ENCODE data around the gene CD37.

CD37 gene

DNA sequence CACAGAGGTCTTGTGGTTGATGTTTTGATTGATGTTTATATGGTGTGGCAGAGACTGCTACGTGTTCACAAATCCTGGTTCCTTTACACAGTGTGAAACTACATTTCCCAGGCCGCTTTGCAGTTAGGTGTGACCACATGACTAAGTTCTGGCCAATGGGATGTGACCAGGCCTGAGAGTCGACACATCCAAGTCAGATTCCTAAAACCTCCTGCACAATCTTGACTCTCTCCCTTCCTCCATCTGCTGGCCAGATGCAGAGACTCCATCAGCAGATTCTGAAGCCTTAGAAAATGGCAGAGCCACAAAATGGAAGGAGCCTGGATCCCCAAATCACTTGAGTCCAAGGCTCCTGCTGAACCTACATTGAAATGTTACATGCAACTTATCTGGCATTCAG lies 12.6 kb downstream of the CD37 start:
- peaks cover 16% of the 10 kb centered on the region for H3K27me3 Mint-ChIP-seq
- H3K4me1 Mint-ChIP-seq (ENCODE audit: low read depth) = peaks cover 5% of the 10 kb centered on the region
- H3K4me3 Mint-ChIP-seq = no peak overlapping the region
- H3K36me3 Mint-ChIP-seq (ENCODE audit: low read depth) = no peaks in the 10 kb centered on the region
- no peak overlapping the region for H3K27ac Mint-ChIP-seq
- H3K9me3 Mint-ChIP-seq = no peaks in the 10 kb centered on the region
- intact Hi-C loops (cut with micrococcal nuclease) = no loop called here

DNA sequence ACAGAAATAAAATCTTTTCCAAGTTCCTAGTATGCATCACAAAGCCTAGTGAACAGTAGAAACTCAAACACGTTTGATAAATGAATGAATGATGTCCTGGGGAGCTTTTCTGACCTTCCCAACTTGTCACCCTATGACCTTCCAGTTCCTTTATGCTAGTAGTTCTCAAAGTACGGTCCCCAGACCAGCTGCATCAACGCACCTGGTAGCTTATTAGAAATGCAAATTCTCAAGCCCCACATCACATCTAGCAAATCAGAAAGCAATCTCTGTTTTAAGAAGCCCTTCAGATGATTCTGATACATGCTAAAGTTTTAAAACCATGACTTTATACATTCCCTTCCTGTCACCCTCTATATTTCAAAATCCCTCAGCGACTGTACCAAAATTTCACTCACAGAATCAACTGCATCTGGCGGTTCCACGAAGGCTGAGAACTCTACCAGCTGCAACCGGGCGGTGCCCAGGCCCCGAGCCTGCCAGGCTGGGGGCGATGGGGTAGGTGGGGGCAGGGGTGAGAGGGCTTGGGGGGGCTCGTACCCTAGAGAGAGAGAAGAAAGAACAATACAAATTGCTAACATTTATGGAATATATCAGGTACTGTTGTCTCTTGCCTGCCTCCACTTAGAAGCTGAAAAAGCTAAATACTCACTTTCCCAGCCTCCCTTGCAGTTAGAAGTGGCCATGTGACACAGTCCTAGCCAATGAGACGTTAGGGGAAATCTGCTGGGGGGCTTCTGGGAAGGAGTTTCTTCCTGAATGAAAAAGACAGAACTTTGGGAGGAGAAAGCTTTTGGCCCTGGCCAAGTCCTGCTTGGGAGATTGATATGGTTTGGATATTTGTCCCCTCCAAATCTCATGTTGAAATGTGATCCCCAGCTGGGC lies 13.3 kb downstream of the CD37 start:
- H3K4me1 Mint-ChIP-seq (ENCODE audit: low read depth) = peaks cover 5% of the 10 kb centered on the region
- intact Hi-C loops (cut with micrococcal nuclease) = no loop called here
- H3K27ac Mint-ChIP-seq = no peak overlapping the region
- H3K4me3 Mint-ChIP-seq = no peak overlapping the region
- no peaks in the 10 kb centered on the region for H3K36me3 Mint-ChIP-seq (ENCODE audit: low read depth)
- peaks cover 22% of the 10 kb centered on the region for H3K27me3 Mint-ChIP-seq
- H3K9me3 Mint-ChIP-seq = no peaks in the 10 kb centered on the region

DNA sequence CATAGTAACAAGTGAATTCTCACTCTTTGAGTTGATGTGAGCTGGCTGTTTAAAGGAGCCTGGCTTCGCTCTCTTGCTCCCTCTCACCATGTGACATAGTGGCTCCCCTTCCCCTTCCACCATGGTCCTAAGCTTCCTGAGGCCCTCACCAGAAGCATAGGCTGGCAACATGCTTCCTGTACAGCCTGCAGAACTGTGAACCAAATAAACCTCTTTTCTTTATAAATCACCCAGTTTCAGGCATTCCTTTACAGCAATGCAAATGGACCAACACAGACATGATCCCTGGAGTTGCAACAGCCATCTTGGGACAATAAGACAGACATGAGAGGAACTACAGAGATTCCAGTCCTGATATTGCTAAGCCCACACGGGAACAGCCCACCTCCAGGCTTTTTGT lies 14.4 kb downstream of the CD37 start:
- no peak overlapping the region for H3K27ac Mint-ChIP-seq
- peaks cover 5% of the 10 kb centered on the region for H3K4me1 Mint-ChIP-seq (ENCODE audit: low read depth)
- no peaks in the 10 kb centered on the region for H3K36me3 Mint-ChIP-seq (ENCODE audit: low read depth)
- H3K4me3 Mint-ChIP-seq = no peak overlapping the region
- H3K9me3 Mint-ChIP-seq = no peaks in the 10 kb centered on the region
- peaks cover 29% of the 10 kb centered on the region for H3K27me3 Mint-ChIP-seq
- intact Hi-C loops (cut with micrococcal nuclease) = no loop called here

DNA sequence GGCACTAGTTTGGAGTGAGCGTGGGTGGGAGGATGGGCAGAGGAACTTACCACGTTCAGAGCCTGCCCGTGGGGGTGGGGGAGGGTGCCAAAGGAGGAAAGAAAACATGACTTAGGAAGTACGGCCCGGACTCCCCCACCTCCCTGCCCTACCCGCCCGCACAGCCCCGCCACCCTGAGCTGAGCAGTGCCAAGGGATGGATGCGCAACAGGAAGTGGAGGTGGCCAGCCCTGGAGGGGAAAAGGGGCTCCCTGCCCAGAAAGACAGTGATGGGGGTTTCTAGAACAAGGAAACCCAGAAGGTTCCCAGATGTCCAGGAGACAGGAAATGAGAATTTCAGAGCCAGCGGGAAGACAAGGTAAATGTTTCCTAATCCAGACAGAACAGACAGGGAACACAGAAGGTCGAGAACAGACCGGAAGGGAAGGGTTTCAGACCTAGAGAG lies 20.7 kb downstream of the CD37 start:
- Mint-ChIP-seq H3K4me1 (ENCODE audit: low read depth) (peaks cover 26% of the 10 kb centered on the region), H3K9me3 (no peaks in the 10 kb centered on the region), H3K4me3 (peak overlapping the region; percentile 21), H3K36me3 (ENCODE audit: low read depth) (no peaks in the 10 kb centered on the region), H3K27ac (no peak overlapping the region), H3K27me3 (peaks cover 54% of the 10 kb centered on the region)
- intact Hi-C loops (cut with micrococcal nuclease) = no loop called here

DNA sequence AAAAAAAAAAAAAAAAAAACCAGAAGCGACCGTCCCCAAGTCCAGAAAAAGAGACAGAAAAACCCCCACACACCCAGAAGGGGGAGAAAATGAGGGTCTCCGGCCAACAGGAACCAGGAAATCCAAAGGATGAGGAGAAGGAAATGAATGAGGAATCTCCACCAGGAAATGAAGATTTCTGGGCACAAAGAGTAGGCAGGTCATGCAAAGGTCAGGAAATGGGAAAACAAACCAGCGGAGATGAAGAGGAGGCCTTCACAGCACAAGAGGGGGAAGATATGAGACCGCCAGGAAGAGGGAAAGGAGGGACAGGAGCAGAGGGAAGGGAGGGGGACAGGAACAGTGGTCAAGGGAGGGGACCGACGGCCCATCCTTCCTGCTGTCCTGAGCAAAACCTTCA lies 21.2 kb downstream of the CD37 start:
- H3K27ac Mint-ChIP-seq = no peak overlapping the region
- peaks cover 52% of the 10 kb centered on the region for H3K27me3 Mint-ChIP-seq
- H3K4me3 Mint-ChIP-seq = no peak overlapping the region
- no peaks in the 10 kb centered on the region for H3K9me3 Mint-ChIP-seq
- no peaks in the 10 kb centered on the region for H3K36me3 Mint-ChIP-seq (ENCODE audit: low read depth)
- H3K4me1 Mint-ChIP-seq (ENCODE audit: low read depth) = peaks cover 26% of the 10 kb centered on the region
- intact Hi-C loops (cut with micrococcal nuclease) = no loop called here

DNA sequence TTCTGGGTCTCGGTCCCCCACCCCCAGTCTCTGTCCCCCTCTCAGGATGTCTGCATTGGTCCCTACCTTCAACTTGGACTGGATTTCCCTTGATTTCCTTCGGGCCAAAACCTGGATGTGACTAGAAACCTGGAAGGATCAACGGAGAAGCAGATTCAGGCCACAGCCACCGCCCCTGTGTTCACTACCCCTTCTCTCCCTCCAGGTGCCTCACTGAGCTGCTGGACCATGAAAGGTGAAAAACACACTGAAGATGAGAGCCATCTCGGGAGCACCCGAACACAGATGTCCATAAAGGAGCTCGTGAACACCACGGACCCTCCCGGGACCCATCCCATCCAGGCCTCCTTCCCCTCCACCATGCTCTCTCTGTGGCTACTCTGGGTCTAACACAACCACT lies 22.0 kb downstream of the CD37 start:
- Mint-ChIP-seq H3K4me3 (no peak overlapping the region), H3K27ac (peak overlapping the region; percentile 36), H3K9me3 (no peaks in the 10 kb centered on the region), H3K27me3 (peaks cover 48% of the 10 kb centered on the region), H3K4me1 (ENCODE audit: low read depth) (peaks cover 26% of the 10 kb centered on the region), H3K36me3 (ENCODE audit: low read depth) (no peaks in the 10 kb centered on the region)
- intact Hi-C loops (cut with micrococcal nuclease) = no loop called here

DNA sequence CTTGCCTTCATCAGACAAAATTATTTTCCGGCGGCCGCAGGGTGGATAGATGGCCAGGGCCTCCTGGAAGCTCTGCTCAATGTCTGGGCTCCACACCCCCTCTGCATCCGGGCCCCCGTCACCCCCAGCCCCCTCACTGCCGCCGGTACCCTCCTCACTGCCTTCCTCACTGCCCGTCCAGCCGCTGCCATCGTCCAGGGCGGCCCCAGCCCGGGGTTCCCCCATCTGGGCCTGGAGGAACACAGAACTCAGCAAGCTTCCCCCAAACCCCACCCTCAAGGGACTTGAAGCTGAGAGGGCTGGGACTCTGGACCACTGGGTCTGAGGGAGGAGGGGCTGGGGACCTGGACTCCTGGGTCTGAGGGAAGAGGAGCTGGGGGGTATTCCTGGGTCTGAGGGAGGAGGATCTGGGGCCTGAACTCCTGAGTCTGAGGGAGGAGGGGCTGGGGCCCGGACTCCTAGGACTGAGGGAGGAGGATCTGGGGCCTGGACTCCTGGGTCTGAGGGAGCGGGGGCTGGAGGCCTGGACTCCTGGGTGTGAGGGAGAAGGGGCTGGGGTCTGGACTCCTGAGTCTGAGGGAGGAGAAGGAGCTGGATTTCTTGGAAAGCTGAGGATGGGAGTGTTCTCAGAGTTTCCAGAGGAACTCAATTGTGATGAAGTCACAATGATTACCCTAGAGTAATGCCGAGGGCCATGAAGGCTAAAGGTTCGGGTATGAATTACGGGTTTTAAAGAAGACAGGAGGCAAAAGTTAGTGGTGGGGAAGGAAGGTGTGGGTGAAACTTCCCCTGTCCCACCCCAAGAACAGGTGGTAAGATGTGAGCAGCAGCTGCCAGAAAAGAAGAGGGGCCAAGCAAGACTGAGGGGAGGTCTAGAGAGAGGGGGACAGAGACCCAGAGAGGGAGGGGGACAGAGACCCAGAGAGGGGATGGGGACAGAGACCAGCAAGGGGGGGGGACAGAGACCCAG lies 24.9 kb downstream of the CD37 start:
- Mint-ChIP-seq H3K27ac (peak overlapping the region; percentile 1), H3K4me1 (ENCODE audit: low read depth) (peaks cover 21% of the 10 kb centered on the region), H3K9me3 (no peaks in the 10 kb centered on the region), H3K4me3 (no peak overlapping the region), H3K27me3 (peaks cover 32% of the 10 kb centered on the region), H3K36me3 (ENCODE audit: low read depth) (no peaks in the 10 kb centered on the region)
- intact Hi-C loops (cut with micrococcal nuclease) = no loop called here

DNA sequence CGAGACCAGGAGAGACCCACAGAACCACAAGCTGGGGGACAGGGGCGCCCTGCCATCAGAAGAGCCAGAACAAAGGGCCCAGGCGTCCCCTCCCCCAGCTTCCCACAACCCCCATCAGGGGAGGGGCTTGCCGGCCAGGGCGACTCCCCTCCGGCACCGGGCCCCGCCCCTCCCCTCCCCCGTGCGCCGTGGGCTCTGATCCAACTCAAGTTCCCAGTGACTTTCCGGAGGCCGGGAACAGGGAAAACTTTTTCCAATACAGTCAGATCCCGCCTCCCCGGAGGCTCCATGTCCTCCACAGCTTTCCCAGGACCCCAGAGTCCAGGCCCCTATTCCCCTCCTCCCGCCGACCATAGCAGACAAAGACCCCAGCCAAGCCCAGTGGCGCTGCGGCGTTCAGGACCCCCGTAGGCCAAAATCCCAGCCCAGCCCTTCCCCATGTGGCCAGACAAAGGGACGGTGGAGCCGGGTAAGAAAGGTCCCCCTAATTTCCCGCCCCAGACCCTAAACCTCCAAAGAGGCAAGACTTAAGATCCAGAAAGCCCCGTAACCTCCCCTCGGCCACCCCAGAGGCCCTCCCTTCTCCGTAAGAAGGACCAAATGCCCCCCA lies 26.3 kb downstream of the CD37 start:
- no peak overlapping the region for H3K4me3 Mint-ChIP-seq

DNA sequence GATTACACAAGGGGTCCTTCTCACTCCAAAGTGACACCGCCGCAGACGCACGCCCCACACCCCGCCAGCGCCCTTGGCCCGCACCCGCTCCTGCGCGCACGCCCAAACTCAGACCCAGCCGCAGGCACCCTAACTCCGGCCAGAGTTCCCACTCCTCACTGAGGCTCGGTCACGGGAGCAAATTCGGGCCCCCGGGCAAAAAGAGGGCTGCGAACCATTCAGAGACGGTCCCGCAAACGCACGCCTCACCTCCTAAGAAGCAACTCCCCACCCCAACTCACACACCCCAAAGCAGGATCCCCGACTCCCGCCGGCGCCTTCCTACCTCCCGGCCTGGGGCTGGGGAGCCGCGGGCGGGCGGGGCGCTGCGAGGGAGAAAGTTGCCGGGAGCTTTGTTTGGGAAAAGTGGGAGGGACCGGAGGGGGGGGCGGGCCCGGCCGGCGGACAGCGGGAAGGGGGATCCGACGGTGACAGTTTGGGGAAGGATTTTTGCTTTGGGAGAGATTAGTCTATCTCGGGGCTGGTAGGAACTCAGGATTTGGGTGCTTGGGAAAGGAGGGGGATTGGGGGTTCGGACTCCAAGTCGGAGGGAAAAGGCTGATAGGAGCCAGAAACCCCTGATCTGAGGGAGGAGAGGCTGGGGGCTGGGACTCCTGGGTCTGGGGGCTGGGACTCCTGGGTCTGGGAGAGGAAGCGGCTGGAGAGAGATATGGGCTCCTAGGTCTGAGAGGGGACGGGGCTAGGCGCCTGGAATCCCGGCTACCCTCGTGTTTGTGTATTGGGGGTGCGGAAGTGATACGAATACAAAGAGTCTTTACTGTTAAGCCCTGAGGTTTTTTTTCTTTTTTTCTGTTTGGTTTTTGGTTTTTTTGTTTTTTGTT lies 27.1 kb downstream of the CD37 start, which contains the start of gene TEAD2:
TSS of gene TEAD2 (minus strand) at position 369 of the 881 bp plus-strand sequence. CDS start 2,341 bp downstream, outside the sequence.
- H3K27ac Mint-ChIP-seq = no peak within 1 kb of the TSS
- no peaks in the 10 kb centered on the region for H3K9me3 Mint-ChIP-seq
- no peaks in the 10 kb centered on the region for H3K4me1 Mint-ChIP-seq (ENCODE audit: low read depth)
- H3K36me3 Mint-ChIP-seq (ENCODE audit: low read depth) = no peaks in the 10 kb centered on the region
- H3K4me3 Mint-ChIP-seq = no peak within 1 kb of the TSS
- intact Hi-C loops (cut with micrococcal nuclease) = no loop called here
- H3K27me3 Mint-ChIP-seq = peaks cover 22% of the 10 kb centered on the region

More for the DNA sequence above, 26.3 kb downstream of the CD37 start:
- Mint-ChIP-seq H3K9me3 (no peaks in the 10 kb centered on the region), H3K36me3 (ENCODE audit: low read depth) (no peaks in the 10 kb centered on the region), H3K27ac (no peak overlapping the region), H3K4me1 (ENCODE audit: low read depth) (peaks cover 7% of the 10 kb centered on the region), H3K27me3 (peaks cover 27% of the 10 kb centered on the region)
- intact Hi-C loops (cut with micrococcal nuclease) = no loop called here

DNA sequence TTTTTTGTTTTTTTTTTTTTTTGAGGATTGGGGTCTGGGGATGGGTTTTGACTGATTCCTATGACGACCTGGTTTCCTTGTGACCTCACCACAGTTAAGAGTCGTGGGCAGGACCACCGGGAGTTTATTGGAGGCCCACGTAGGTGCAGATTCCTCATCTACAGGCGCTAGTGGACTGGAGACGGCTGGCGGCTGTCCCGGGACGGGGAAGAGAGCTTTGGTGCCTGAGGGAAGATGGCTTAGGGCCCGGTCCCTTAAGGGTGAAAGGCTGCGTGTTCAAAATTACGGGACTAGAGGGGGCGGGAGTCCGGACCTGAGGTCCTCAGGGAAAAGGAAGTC lies 27.7 kb downstream of the CD37 start:
- Mint-ChIP-seq H3K4me3 (no peak overlapping the region), H3K4me1 (ENCODE audit: low read depth) (no peaks in the 10 kb centered on the region), H3K27ac (no peak overlapping the region), H3K9me3 (no peaks in the 10 kb centered on the region), H3K36me3 (ENCODE audit: low read depth) (no peaks in the 10 kb centered on the region), H3K27me3 (peaks cover 20% of the 10 kb centered on the region)
- intact Hi-C loops (cut with micrococcal nuclease) = no loop called here

DNA sequence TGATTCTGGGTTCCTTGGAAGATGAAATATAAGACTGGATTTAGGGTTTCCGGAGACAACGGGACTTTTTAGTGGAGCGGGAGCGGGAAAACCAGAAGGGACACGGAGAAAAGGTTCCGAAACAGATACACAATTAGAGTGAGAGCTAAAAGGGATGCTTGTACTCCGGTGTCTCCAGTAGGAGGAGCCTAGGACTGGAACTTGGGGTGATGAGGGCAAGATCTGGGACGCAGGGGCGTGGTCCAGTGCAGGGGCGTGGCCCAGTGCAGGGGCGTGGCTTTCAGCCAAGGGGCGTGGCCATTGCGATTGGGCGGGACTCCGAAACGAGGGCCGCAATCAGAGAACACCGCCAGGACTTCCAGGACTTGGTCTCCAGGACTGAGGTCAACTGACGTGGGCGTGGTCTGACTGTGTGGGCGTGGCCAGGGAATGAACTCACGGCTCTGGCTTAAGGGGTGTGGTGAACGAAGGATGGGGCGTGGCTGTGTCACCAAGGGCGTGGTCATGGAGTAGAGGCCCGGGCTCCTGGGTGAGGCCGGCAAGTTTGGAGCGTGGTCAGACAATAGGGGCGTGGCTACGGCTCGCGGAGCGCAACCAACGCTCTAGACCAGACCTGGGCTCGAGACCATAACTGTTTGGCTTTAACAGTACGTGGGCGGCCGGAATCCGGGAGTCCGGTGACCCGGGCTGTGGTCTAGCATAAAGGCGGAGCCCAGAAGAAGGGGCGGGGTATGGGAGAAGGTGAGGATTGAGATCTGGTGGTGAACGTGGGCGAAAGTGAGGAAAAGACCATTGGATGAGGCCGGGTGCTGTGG lies 28.3 kb downstream of the CD37 start, which contains the start of gene DKKL1:
TSS of gene DKKL1 (plus strand) at position 610 of the 815 bp plus-strand sequence. CDS start at position 732, 122 bp downstream.
- intact Hi-C loops (cut with micrococcal nuclease) = no loop called here
- Mint-ChIP-seq H3K27me3 (peaks cover 16% of the 10 kb centered on the region), H3K27ac (no peak within 1 kb of the TSS), H3K4me3 (no peak within 1 kb of the TSS), H3K4me1 (ENCODE audit: low read depth) (no peaks in the 10 kb centered on the region), H3K36me3 (ENCODE audit: low read depth) (no peaks in the 10 kb centered on the region), H3K9me3 (no peaks in the 10 kb centered on the region)

DNA sequence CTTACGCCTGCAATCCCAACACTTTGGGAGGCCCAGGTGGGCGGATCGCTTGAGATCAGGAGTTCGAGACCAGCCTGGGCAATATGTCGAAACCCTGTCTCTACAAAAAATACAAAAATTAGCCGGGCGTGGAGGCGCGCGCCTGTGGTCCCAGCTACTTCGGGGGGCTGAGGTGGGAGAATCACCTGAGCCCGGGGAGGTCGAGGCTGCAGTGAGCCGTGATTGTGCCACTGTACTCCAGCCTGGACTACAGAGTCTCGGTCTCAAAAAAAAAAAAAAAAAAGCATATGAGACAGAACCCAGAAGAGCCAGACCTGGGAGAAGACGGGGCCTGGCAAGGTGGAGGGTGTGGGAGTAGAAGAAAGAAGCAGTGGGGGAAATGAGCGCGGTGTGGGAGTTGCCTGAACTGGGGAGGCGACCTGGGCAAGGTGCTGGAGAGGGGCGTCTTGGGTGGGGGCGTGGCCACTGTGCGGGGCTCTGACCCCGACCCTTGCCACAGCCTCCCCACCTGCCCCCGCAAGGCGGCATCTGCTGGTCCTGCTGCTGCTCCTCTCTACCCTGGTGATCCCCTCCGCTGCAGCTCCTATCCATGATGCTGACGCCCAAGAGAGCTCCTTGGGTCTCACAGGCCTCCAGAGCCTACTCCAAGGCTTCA lies 29.0 kb downstream of the CD37 start:
- H3K4me1 Mint-ChIP-seq (ENCODE audit: low read depth) = no peaks in the 10 kb centered on the region
- H3K27ac Mint-ChIP-seq = no peak overlapping the region
- intact Hi-C loops (cut with micrococcal nuclease) = no loop called here
- peaks cover 7% of the 10 kb centered on the region for H3K9me3 Mint-ChIP-seq
- H3K4me3 Mint-ChIP-seq = no peak overlapping the region
- peaks cover 15% of the 10 kb centered on the region for H3K27me3 Mint-ChIP-seq
- peaks cover under 1% of the 10 kb centered on the region for H3K36me3 Mint-ChIP-seq (ENCODE audit: low read depth)

Data from dendritic cell treated with granulocyte-macrophage colony-stimulating factor and Interleukin-4, amounts not matched to agents 40 ng/mL and 50 ng/mL, for 4 days (primary cell).